CD4-positive, alpha-beta T cell (primary cell): Measurements from ENCODE around the gene APOM. TPM values are rescaled to one million over a fixed set of nuclear protein-coding genes. Genes with fewer than 3 reads are reported as not detected.

Experiments used
- ATAC-seq: fragments of 200-7000 bp; cut with Tn5 transposase; one replicate; pipeline ENCODE4 v1.10.0; 2022; ENCODE audit warnings: mild to moderate bottlenecking; ENCODE audit not compliant: poor library complexity
- CTCF ChIA-PET: fragments of 350-600 bp; sonication (Branson Sonifier 250); formaldehyde crosslinking; loops from one replicate; lab custom pipeline; 2021; ENCODE audit warnings: antibody characterized with exemption, inconsistent platforms; lab: Charles Lee
- POLR2A ChIA-PET: fragments of 350-600 bp; sonication (Branson Sonifier 250); formaldehyde crosslinking; loops from one replicate; lab custom pipeline; 2021; ENCODE audit warnings: antibody characterized with exemption, inconsistent platforms; lab: Charles Lee
- DNase-seq, 14 experiments: peaks; one replicate each; pipeline ENCODE4 v3.0.0-alpha.2; 2013 to 2020; ENCODE audit warnings: mixed read lengths in 2 of 14
- H3K27ac ChIP-seq, 2 donors: one replicate each; pipeline versions ENCODE4 v1.5.1 to v1.7.0; 2013; ENCODE audit warnings: low read length in 2 of 2, low read depth in 1 of 2, mild to moderate bottlenecking in 1 of 2
- H3K27me3 ChIP-seq, 2 experiments: 1 replicate in 1 of 2; 2 replicates in 1 of 2; pipeline versions ENCODE4 v1.6.1 to v1.7.0; 2013; ENCODE audit warnings: low read length in 2 of 2, control low read depth in 1 of 2, mild to moderate bottlenecking in 1 of 2, moderate library complexity in 1 of 2; ENCODE audit not compliant: insufficient read depth in 2 of 2, control insufficient read depth in 1 of 2
- H3K36me3 ChIP-seq: one replicate; pipeline ENCODE4 v1.6.1; 2013; ENCODE audit warnings: low read length, control low read depth; ENCODE audit not compliant: insufficient read depth
- H3K4me1 ChIP-seq: one replicate; pipeline ENCODE4 v1.6.1; 2013; ENCODE audit warnings: low read length, control low read depth; ENCODE audit not compliant: insufficient read depth
- H3K4me3 ChIP-seq: one replicate; pipeline ENCODE4 v1.5.1; 2013; ENCODE audit warnings: mild to moderate bottlenecking, low read length, moderate library complexity
- H3K9me3 ChIP-seq, 2 experiments: 1 replicate in 1 of 2; 2 replicates in 1 of 2; pipeline versions ENCODE4 v1.6.1 to v1.7.0; 2013; ENCODE audit warnings: low read length in 2 of 2, mild to moderate bottlenecking in 2 of 2, control low read depth in 1 of 2, moderate library complexity in 1 of 2; ENCODE audit not compliant: control insufficient read depth in 1 of 2, insufficient read depth in 1 of 2
- H3K27ac Mint-ChIP-seq: one replicate; pipeline ENCODE4 v1.8.0; 2020; ENCODE audit warnings: mixed read lengths
- H3K27me3 Mint-ChIP-seq: one replicate; pipeline ENCODE4 v1.8.0; 2021; ENCODE audit warnings: mixed read lengths
- H3K36me3 Mint-ChIP-seq: one replicate; pipeline ENCODE4 v1.8.0; 2021; ENCODE audit warnings: low read depth, mixed read lengths
- H3K4me1 Mint-ChIP-seq: one replicate; pipeline ENCODE4 v1.8.0; 2021; ENCODE audit warnings: low read depth, mixed read lengths
- H3K4me3 Mint-ChIP-seq: one replicate; pipeline ENCODE4 v1.8.0; 2020; ENCODE audit warnings: mild to moderate bottlenecking, mixed read lengths
- H3K9me3 Mint-ChIP-seq: one replicate; pipeline ENCODE4 v1.8.0; 2020; ENCODE audit warnings: mixed read lengths
- CTCF ChIP-seq: fragments of 200-600 bp; IDR thresholded peaks from one replicate; pipeline ENCODE4 v1.8.0; 2022; ENCODE audit warnings: antibody characterized with exemption, mild to moderate bottlenecking
- intact Hi-C, 2 experiments: fragments of 100-400 bp; cut with DNase I in 1 of 2; cut with micrococcal nuclease in 1 of 2; formaldehyde crosslinking; loops; one replicate each; pipeline versions ENCODE4 v1.15.1 to v1.9.0; 2023 to 2025; cut with DNase I, micrococcal nuclease
- total RNA-seq, 174 experiments: library from RNA in 2 of 174; stranded (reverse) in 2 of 174; gene quantifications; one replicate each; pipeline ENCODE4 v1.2.3 and lab custom pipeline; 2021 to 2026

Gene APOM
- total RNA-seq, 2 experiments from 2014 or later: 4.2 to 4.6 TPM

GRCh38 chr6:31697555-31697954 is 41.9 kb downstream of the APOM start:
- H3K4me1 ChIP-seq: peaks cover 26% of the 10 kb centered on the region
- H3K4me3 ChIP-seq: no peak overlapping the region
- Mint-ChIP-seq H3K27me3 (no peaks in the 10 kb centered on the region), H3K36me3 (peaks cover 78% of the 10 kb centered on the region), H3K27ac (peak overlapping the region; percentile 18), H3K9me3 (no peaks in the 10 kb centered on the region), H3K4me3 (no peak overlapping the region), H3K4me1 (peaks cover 37% of the 10 kb centered on the region)
- H3K27ac ChIP-seq: no peak overlapping the region
- ChIA-PET CTCF (no interaction called here), POLR2A (no interaction called here)
- H3K27me3 ChIP-seq: no peaks in the 10 kb centered on the region
- DNase-seq (no peak), ATAC-seq (no peak)
- peaks cover 58% of the 10 kb centered on the region for H3K36me3 ChIP-seq
- intact Hi-C loops: no loop called here
- H3K9me3 ChIP-seq: no peaks in the 10 kb centered on the region
- no peak for TF ChIP-seq CTCF

- CTCF ChIA-PET: interaction anchor here (1.7 kb wide), 1 partner anchor 29 kb away, joined by 3 read pairs; no protein-coding TSS in a partner anchor
- no peaks in the 10 kb centered on the region for H3K9me3 Mint-ChIP-seq
- intact Hi-C loops: loop anchor here in 1 of 2 experiments (5.0 kb wide), 1 partner anchor 36 kb away; the partner anchor contains the start of gene CLIC1
- no peak for TF ChIP-seq CTCF
- Histone ChIP-seq H3K9me3 (no peaks in the 10 kb centered on the region), H3K4me1 (peaks cover 35% of the 10 kb centered on the region), H3K36me3 (peaks cover 33% of the 10 kb centered on the region), H3K4me3 (no peak overlapping the region), H3K27ac (no peak overlapping the region), H3K27me3 (no peaks in the 10 kb centered on the region)
- ATAC-seq: no peak
- peak overlapping the region; percentile 94 for H3K4me3 Mint-ChIP-seq
- peaks cover 54% of the 10 kb centered on the region for H3K36me3 Mint-ChIP-seq
- DNase-seq: no peak
- H3K27ac Mint-ChIP-seq: peak overlapping the region; percentile 94
- H3K4me1 Mint-ChIP-seq: peaks cover 44% of the 10 kb centered on the region
- POLR2A ChIA-PET: no interaction called here
- no peaks in the 10 kb centered on the region for H3K27me3 Mint-ChIP-seq
These were observed 45.2 kb downstream of the APOM start for GRCh38 chr6:31700740-31701401.

GRCh38 chr6:31701666-31702404 is 46.1 kb downstream of the APOM start:
- H3K9me3 Mint-ChIP-seq: no peaks in the 10 kb centered on the region

More at GRCh38 chr6:31701666-31702404, 46.1 kb downstream of the APOM start:
- DNase-seq (peak in 1 of 14 experiments; percentile 16), ATAC-seq (no peak)
- CTCF ChIA-PET: interaction anchor here (1.1 to 1.7 kb wide), 3 partner anchors 21 to 39 kb away, joined by 3 to 10 read pairs (median 3); partner anchors contain the start of gene LY6G5C
- H3K27ac ChIP-seq: peak overlapping the region in 1 of 2 donors; percentile 98
- Mint-ChIP-seq H3K4me3 (peak overlapping the region; percentile 94), H3K4me1 (peaks cover 44% of the 10 kb centered on the region), H3K36me3 (peaks cover 45% of the 10 kb centered on the region), H3K27ac (peak overlapping the region; percentile 94), H3K27me3 (no peaks in the 10 kb centered on the region)
- H3K9me3 ChIP-seq: no peaks in the 10 kb centered on the region
- peaks cover 35% of the 10 kb centered on the region for H3K4me1 ChIP-seq
- intact Hi-C loops: loop anchor here (2.0 to 5.0 kb wide), 3 partner anchors 35 to 37 kb away; partner anchors contain the start of genes CLIC1 (in 1 of the 2) and GPANK1 (in 1 of the 2)
- peak overlapping the region; percentile 67 for H3K4me3 ChIP-seq
- peaks cover 26% of the 10 kb centered on the region for H3K36me3 ChIP-seq
- POLR2A ChIA-PET: interaction anchor here (1.7 to 2.2 kb wide), 7 partner anchors 37 to 161 kb away, joined by 8 to 22 read pairs (median 14); partner anchors contain the start of genes BAG6, CSNK2B, DDX39B and GPANK1
- H3K27me3 ChIP-seq: no peaks in the 10 kb centered on the region
- no peak for TF ChIP-seq CTCF
